ES-I3 (cell line): Measurements from ENCODE around the gene RABGAP1L.
"Not testable (repeated sequence)": the region's sequence is repeated elsewhere in the genome, so short reads cannot be mapped to it uniquely, and the experiment has no call there.

Experiments used
- H3K36me3 ChIP-seq: 2 replicates; pipeline ENCODE4 v1.6.1; 2013; ENCODE audit warnings: mild to moderate bottlenecking, low read length, control low read depth, moderate library complexity; ENCODE audit not compliant: insufficient read depth
- H3K4me1 ChIP-seq: 2 replicates; pipeline ENCODE4 v1.6.1; 2013; ENCODE audit warnings: mild to moderate bottlenecking, control low read depth, low read length; ENCODE audit not compliant: insufficient read depth
- H3K9ac ChIP-seq: 2 replicates; pipeline ENCODE4 v1.6.1; 2013; ENCODE audit warnings: low read depth, mild to moderate bottlenecking, low read length, moderate library complexity
- H3K9me3 ChIP-seq: 2 replicates; pipeline ENCODE4 v1.6.1; 2013; ENCODE audit warnings: mild to moderate bottlenecking, low read length, moderate library complexity; ENCODE audit not compliant: control insufficient read depth, insufficient read depth

The RABGAP1L gene

DNA sequence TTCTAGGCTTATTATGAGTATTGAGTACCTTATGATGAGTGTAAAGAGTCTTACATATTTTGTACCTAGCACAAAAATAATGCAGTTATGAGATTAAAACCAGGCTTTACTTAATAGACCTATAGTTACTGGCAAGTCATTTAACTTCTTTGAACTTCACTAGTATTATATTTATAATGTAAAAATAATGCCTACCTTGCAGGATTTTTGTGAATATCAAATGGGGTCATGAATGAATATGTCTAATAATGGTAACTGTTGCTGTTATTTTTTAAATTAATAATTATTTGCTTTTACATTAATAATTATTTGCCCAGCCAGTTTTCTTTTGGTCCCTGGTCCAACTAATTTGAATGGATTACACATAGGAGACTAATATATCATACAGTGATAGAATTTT, 530.9 kb downstream of the RABGAP1L start:
- Histone ChIP-seq H3K4me1 (peaks cover 5% of the 10 kb centered on the region), H3K9me3 (no peaks in the 10 kb centered on the region), H3K9ac (no peak overlapping the region), H3K36me3 (no peaks in the 10 kb centered on the region)

DNA sequence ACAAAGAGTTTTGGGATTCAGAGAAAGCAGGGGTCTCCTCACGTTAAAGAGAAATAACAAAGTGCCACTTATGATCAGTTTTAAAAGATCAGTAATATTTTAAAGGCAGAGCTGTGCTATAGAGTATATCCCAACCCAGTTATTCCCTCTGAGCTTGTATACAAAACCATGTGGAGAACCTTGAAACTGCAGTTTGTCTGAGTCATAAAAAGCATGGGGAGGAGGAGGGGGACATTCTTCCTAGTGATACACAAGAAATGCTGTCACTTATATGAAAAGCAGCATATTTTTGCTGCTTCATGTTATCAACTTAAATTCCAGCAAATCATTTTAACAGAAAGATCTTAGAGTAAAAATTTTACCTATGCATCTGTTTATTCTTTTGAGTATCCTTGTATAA, 533.0 kb downstream of the RABGAP1L start:
- Histone ChIP-seq H3K36me3 (no peaks in the 10 kb centered on the region), H3K9me3 (no peaks in the 10 kb centered on the region), H3K4me1 (peaks cover 5% of the 10 kb centered on the region), H3K9ac (no peak overlapping the region)

GRCh38 chr1:174693085-174693484, 533.8 kb downstream of the RABGAP1L start:
- Histone ChIP-seq H3K9me3 (no peaks in the 10 kb centered on the region), H3K4me1 (peaks cover 5% of the 10 kb centered on the region), H3K9ac (no peak overlapping the region), H3K36me3 (no peaks in the 10 kb centered on the region)

GRCh38 chr1:174693539-174693938, 534.2 kb downstream of the RABGAP1L start:
- not testable (repeated sequence) for H3K9me3 ChIP-seq, H3K4me1 ChIP-seq, H3K9ac ChIP-seq, H3K36me3 ChIP-seq

DNA sequence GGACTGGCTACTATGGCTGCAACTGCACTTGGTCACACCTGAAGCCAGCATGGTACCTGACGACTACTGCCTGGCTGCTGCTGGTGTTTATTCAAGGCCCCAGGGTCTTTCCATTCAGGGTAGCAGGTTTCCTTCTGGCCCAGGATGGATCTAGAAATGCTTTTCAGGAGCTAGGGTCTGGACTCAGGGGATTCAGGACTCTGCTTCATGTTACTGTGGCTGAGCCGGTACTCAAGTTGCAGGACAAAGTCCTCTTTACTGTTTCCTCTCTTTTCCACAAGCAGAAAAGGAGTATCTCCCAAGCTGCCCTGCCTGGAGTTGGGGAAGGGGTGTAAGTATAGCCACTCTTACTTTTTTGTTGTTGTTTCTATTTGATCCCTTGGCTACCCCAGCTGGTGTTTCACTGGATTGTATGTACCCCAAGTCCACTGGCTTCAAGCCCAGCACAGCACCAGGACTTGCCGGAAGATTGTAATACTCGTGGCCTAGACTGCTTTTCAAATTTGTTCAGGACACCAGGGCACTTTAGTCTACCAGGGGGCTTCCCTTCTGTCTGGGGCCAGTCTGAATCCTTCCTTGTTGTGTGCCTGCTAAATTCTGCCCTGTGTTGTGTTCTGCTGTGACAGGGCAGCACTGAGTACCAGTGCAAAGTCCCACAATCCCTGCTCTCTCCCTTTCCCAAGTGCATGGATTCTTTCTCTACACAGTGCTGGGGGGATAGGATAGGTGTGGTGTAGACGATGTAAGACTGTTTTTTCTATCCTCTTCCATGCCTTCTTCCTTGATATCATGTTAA, 536.9 kb downstream of the RABGAP1L start:
- Histone ChIP-seq H3K36me3 (no peaks in the 10 kb centered on the region), H3K4me1 (peaks cover 5% of the 10 kb centered on the region), H3K9me3 (no peaks in the 10 kb centered on the region), H3K9ac (no peak overlapping the region)

DNA sequence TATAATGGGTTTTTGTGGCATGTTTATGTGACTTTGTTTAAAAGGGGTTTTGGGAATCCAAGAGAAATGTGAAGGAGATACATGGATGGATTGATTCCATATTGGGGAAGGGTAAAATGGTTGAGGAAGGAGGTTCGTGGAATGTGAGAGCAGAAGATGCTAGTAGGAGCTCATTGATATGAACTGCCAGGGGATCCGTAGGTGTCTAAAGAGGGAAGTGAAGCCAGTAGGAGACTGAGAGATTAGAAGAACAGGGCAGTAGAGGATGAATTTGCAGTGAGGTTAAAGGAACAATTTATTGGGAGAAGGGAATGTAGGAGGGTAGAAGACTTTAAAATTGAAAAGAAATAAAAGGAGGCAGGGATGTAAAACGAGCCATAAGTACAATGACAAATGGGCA, 541.0 kb downstream of the RABGAP1L start:
- no peaks in the 10 kb centered on the region for H3K36me3 ChIP-seq
- no peaks in the 10 kb centered on the region; the same call in 1 of the 2 replicates for H3K4me1 ChIP-seq
- H3K9me3 ChIP-seq = no peaks in the 10 kb centered on the region
- no peak overlapping the region for H3K9ac ChIP-seq

- Histone ChIP-seq H3K9ac (no peak overlapping the region), H3K9me3 (no peaks in the 10 kb centered on the region), H3K36me3 (no peaks in the 10 kb centered on the region), H3K4me1 (no peaks in the 10 kb centered on the region; the same call in 1 of the 2 replicates)
Observed at GRCh38 chr1:174700775-174701174, 541.5 kb downstream of the RABGAP1L start.

DNA sequence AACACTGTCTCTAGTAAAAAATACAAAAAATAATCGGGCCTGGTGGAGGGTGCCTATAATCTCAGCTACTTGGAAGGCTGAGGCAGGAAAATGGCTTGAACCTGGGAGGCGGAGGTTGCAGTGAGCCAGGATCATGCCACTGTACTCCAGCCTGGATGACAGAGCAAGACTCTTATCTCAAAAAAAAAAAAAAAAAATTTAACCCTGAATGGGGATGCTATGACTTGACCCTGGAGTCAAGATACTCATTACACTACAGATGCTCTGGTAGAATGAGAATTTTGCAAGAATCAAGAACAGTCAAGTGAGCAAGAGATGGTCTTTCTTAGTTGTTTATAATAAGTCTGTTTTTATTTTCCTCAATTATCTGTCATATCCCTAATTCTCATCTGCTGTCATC, 542.2 kb downstream of the RABGAP1L start:
- no peaks in the 10 kb centered on the region for H3K9me3 ChIP-seq
- no peaks in the 10 kb centered on the region for H3K36me3 ChIP-seq
- no peak overlapping the region for H3K9ac ChIP-seq
- no peaks in the 10 kb centered on the region; the same call in 1 of the 2 replicates for H3K4me1 ChIP-seq

DNA sequence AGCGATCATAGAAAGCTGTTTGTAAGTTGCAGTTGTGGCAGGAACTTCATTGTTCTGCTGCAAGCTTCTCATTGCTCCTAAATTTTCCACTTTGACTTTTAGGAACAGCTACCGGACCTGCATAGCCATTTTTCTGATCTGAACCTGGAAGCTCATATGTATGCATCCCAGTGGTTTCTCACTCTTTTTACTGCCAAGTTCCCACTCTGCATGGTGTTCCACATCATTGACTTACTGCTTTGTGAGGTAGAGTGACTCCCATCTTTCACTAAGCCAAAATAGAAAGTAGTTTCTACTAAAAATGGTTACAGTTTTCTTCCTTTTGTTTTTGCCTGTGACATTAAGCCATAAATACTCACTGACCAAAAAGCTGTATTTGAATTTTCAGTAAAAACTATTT, 542.7 kb downstream of the RABGAP1L start:
- Histone ChIP-seq H3K9me3 (no peaks in the 10 kb centered on the region), H3K36me3 (no peaks in the 10 kb centered on the region), H3K4me1 (no peaks in the 10 kb centered on the region; the same call in 1 of the 2 replicates), H3K9ac (no peak overlapping the region)

- Histone ChIP-seq H3K9me3 (no peaks in the 10 kb centered on the region), H3K4me1 (no peaks in the 10 kb centered on the region; the same call in 1 of the 2 replicates), H3K36me3 (no peaks in the 10 kb centered on the region), H3K9ac (no peak overlapping the region)
Observed at GRCh38 chr1:174703309-174703708, 544.0 kb downstream of the RABGAP1L start.

- Histone ChIP-seq H3K4me1 (no peaks in the 10 kb centered on the region; the same call in 1 of the 2 replicates), H3K9me3 (no peaks in the 10 kb centered on the region), H3K36me3 (no peaks in the 10 kb centered on the region), H3K9ac (no peak overlapping the region)
Observed at GRCh38 chr1:174704300-174704699, 545.0 kb downstream of the RABGAP1L start.

GRCh38 chr1:174710868-174711845, 551.8 kb downstream of the RABGAP1L start:
- H3K4me1 ChIP-seq = no peaks in the 10 kb centered on the region
- H3K9me3 ChIP-seq = no peaks in the 10 kb centered on the region
- no peak overlapping the region for H3K9ac ChIP-seq
- no peaks in the 10 kb centered on the region for H3K36me3 ChIP-seq

DNA sequence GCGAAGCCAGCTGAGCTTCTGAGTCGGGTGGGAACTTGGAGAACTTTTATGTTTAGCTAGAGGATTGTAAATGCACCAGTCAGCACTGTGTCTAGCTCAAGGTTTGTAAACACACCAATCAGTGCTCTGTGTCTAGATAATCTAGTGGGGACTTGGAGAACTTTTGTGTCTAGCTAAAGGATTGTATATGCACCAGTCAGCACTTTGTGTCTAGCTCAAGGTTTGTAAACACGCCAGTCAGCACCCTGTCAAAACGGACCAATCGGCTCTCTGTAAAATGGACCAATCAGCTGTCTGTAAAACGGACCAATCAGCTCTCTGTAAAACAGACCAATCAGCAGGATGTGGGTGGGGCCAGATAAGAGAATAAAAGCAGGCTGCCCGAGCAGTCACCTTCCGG, 552.5 kb downstream of the RABGAP1L start:
- H3K4me1 ChIP-seq, H3K9ac ChIP-seq, H3K9me3 ChIP-seq, H3K36me3 ChIP-seq: not testable (repeated sequence)

GRCh38 chr1:174712541-174712940, 553.2 kb downstream of the RABGAP1L start:
- Histone ChIP-seq H3K9ac (no peak overlapping the region), H3K9me3 (no peaks in the 10 kb centered on the region), H3K36me3 (no peaks in the 10 kb centered on the region), H3K4me1 (no peaks in the 10 kb centered on the region)
